ENCODE measurements around the gene NANS. TPM values are rescaled to one million over a fixed set of nuclear protein-coding genes. Genes with fewer than 3 reads are reported as not detected.

The NANS gene
- total RNA-seq, 1 experiment from 2014 or later: 40.4 TPM

DNA sequence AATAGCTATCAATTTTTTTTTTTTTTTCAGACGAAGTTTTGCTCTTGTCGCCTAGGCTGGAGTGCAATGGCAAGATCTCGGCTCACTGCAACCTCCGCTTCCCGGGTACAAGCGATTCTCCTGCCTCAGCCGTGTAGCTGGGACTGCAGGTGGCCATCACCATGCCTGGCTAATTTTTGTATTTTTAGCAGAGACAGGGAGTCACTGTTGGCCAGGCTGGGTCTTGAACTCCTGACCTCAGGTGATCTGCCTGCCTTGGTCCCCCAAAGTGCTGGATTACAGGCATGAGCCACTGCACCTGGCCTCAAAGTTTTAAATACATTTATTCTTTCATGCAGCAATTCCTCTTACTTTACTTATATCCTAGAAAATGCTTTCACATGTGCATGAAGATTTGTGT is 44.9 kb downstream of the NANS start:
- Histone ChIP-seq H3K18ac (ENCODE audit: insufficient read length, low read depth, low read length) (no peak overlapping the region), H2BK5ac (ENCODE audit: insufficient read length, low read length) (no peak overlapping the region), H2AK5ac (ENCODE audit: insufficient read length, low read length) (no peak overlapping the region), H3K56ac (ENCODE audit: insufficient read length, low read depth, low read length) (no peak overlapping the region), H3K14ac (ENCODE audit: insufficient read depth, low read length) (no peak overlapping the region), H3K79me1 (ENCODE audit: insufficient read depth, low read depth, low read length, poor library complexity, severe bottlenecking) (no peaks in the 10 kb centered on the region), H2BK15ac (ENCODE audit: low read depth, low read length) (no peak overlapping the region), H3K27ac (ENCODE audit: insufficient read length, low read depth, low read length) (no peak overlapping the region), H4K20me1 (ENCODE audit: control insufficient read depth, insufficient read depth, insufficient read length) (no peaks in the 10 kb centered on the region), H3T11ph (ENCODE audit: low read length) (no peak overlapping the region), H3K79me2 (ENCODE audit: insufficient read depth, low read length) (no peaks in the 10 kb centered on the region), H3K9ac (ENCODE audit: extremely low read depth, insufficient read length, low read length) (no peak overlapping the region), H4K5ac (ENCODE audit: insufficient read length, low read depth, low read length) (no peak overlapping the region), H3K4me1 (ENCODE audit: insufficient read depth, low read length) (no peaks in the 10 kb centered on the region; the same call in 1 of the 2 replicates), H3K27me3 (ENCODE audit: insufficient read depth, low read length) (no peaks in the 10 kb centered on the region), H2AFZ (ENCODE audit: low read length) (no peak overlapping the region), H3K4ac (ENCODE audit: low read depth, low read length) (no peak overlapping the region), H2BK12ac (ENCODE audit: insufficient read length, low read depth, low read length) (no peak overlapping the region), H2BK20ac (ENCODE audit: low read depth, low read length, poor library complexity, severe bottlenecking) (no peak overlapping the region), H3K23me2 (ENCODE audit: insufficient read length, low read depth, low read length, poor library complexity, severe bottlenecking) (no peaks in the 10 kb centered on the region), H4K8ac (replicated peaks; ENCODE audit: insufficient read length, low read depth, low read length) (no peak overlapping the region), H4K91ac (ENCODE audit: insufficient read length, low read depth, low read length) (no peak overlapping the region), H3K4me2 (ENCODE audit: insufficient read depth, insufficient read length, low read length) (no peak overlapping the region), H2BK120ac (ENCODE audit: low read depth, low read length, poor library complexity, severe bottlenecking) (no peak overlapping the region), H3K9me3 (ENCODE audit: control insufficient read depth, low read depth, low read length) (no peaks in the 10 kb centered on the region), H3K23ac (ENCODE audit: insufficient read length, low read depth, low read length) (no peak overlapping the region)
- peaks cover under 1 to 18% (median 10%) of the 10 kb centered on the region in 3 experiments; a peak in 5 of 7 replicates for H3K36me3 Mint-ChIP-seq (ENCODE audit: insufficient read depth in 1 of 3, low read depth in 3 of 3)
- no peak overlapping the region for H3K4me3 Mint-ChIP-seq
- H3K4me1 Mint-ChIP-seq: peaks cover 13 to 17% of the 10 kb centered on the region in 2 experiments
- WGBS (ENCODE audit: extremely low coverage, insufficient read length, low lambda C conversion rate): no CpG with 5 or more reads among the region's 7 CpGs
- no peak for DNase-seq
- TF ChIP-seq CTCF (conservative IDR thresholded peaks at IDR 0.05): no peak
- no peaks in the 10 kb centered on the region for H3K27me3 Mint-ChIP-seq (ENCODE audit: low read depth)
- no peak overlapping the region for H3K27ac Mint-ChIP-seq
- no peaks in the 10 kb centered on the region for H3K9me3 Mint-ChIP-seq
